ENCODE data around the gene ATG7.
"Not testable (repeated sequence)": the region's sequence is repeated elsewhere in the genome, so short reads cannot be mapped to it uniquely, and the experiment has no call there.

GRCh38 chr3:11255537-11255936 is 16.7 kb upstream of the ATG7 start:
- TF ChIP-seq CTCF (IDR thresholded peaks at IDR 0.05; ENCODE audit: low read depth, low read length, poor library complexity, severe bottlenecking); EZH2phosphoT487 (IDR thresholded peaks at IDR 0.05; ENCODE audit: borderline replicate concordance, low read length): not testable (repeated sequence)

Measured in DOHH2 (cell line).